GM19395 (cell line): Measurements from ENCODE around the gene CAPNS1.

ENCODE experiments used
- ATAC-seq: cut with Tn5 transposase; IDR thresholded peaks from one replicate; pipeline ENCODE4 v1.9.1; 2021; ENCODE audit warnings: mild to moderate bottlenecking, moderate library complexity; ENCODE audit not compliant: unreplicated experiment

Gene CAPNS1

DNA sequence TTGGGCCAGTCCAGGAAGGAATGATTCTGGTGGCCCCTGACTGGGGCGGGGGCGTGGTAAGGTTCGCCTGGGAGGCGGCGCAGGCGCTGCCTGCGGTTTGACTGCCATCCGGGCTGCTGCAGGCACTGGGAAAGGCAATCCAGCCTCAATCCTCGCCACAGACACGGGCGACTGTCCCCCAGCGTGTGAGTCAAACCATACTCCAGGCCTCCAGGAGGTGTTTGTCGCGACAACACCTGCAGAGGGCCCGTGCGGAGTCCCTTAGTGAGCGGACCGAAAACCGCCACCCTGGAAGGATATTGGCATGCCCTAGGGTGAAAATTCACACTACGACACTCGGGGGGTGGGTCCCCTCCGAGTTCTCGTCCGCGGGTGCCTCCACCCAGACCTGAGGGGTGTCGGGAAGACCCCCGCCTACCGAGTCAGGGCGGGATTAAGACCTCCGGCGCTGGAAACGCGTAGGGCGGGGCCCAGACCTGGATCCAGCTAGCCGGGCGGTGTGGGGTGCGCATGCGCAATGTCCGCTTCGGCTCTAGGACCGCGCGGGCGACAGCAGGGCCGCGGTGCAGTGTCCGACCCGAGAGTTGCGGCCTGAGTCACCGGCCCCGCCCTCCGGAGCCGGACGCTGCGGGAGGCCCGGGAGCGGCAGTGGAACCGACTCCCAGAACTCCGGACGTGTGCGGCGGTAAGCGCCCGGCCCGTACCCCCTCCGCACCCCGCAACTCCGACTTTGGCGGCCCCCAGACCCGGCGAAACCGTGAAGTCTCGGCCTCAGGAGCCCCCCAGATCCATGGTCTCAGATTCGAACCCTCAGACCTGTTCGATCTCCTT lies at the start of gene CAPNS1:
TSS of gene CAPNS1 (plus strand) at position 594 of the 831 bp plus-strand sequence. CDS start 946 bp downstream, outside the sequence.
- ATAC-seq = peak; percentile 85

DNA sequence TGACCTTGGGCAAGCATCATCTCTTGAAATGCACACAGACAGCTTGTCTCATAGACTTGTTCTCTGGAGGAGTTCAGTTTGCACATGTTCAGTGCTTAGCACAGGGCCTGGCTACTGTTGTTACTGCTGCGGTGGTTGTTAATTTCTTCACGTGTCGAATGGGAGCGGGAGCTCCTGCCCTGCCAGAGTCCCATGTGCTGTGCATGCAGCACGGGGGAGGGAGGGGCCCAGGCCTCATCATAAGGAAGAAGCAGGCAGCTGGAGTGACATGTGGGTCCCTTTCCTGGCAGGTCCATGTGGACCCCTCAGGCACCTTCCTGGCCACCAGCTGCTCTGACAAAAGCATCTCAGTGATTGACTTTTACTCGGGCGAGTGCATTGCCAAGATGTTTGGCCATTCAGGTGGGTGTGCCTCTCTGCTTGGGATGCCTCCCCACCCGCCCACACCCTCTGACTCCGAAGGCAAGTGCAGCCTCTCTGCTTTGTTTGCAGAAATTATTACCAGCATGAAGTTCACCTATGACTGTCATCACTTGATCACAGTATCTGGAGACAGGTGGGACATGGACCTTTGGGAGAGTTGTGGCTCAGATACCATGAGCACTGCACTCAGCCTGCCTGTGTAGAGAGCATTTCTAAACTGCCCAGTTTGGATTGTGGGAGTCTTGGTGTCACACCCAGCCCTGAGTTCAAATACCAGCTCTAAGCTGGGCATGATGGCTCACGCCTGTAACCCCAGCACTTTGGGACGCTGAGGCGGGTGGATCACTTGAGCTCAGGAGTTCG lies 48.8 kb upstream of the CAPNS1 start:
- no peak for ATAC-seq

DNA sequence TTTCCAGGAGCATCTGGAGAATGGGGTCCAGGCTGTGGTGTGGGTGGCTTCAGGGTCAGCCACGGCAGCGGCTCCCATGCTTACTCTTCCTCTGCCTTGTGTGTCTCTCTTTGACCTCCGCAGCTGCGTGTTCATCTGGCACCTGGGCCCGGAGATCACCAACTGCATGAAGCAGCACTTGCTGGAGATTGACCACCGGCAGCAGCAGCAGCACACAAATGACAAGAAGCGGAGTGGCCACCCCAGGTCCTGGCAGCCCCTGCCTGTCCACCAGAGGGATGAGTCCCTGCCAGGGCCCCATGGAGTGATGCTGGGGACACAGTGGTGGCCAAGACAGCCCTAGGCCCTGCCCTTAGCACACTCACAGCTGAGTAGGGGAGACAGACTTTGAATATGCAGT lies 47.3 kb upstream of the CAPNS1 start:
- no peak for ATAC-seq

DNA sequence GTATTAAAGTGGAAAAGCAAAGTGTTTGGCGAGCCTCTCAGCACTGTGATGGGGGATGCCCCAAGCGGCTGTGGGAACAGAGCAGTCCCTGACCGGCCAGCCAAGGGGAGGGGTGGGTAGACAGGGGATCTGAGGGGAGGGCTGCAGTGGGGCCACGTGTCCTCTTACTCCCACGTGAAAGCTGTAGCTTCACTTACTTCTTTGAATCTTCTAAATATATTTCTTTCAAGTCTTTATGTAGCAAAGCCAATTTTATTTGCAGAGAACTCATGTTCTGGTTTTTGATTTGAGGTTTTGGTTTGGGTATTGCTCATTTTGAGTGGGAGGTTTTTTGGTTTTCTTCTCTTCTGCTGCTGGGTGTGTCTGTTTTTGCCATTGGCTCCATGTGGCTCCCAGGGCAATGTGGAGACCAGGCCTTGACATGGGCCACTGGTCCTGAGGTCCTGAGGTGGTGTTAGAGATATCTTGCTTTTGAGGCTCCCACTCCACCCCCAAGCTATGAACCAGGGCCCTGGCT lies 46.7 kb upstream of the CAPNS1 start:
- no peak for ATAC-seq

DNA sequence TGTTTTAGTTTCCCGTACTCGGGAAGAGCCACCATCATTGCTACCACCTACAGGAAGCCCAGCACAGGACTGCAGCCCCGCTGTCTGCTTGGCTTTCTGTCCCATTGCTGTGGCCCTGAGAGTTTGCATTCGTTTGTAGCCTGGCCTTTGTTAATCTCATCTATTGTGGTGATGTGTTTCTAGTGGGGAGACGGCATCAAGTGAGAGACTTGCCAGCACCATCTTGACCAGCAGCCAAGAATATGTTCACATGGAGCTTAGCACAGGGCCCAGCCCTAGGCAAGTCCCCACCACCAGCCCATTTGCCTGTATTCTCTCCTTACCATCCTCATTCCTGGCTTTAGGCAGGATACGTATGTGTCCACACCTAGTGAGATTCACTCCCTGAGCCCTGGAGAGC lies 46.2 kb upstream of the CAPNS1 start:
- no peak for ATAC-seq

DNA sequence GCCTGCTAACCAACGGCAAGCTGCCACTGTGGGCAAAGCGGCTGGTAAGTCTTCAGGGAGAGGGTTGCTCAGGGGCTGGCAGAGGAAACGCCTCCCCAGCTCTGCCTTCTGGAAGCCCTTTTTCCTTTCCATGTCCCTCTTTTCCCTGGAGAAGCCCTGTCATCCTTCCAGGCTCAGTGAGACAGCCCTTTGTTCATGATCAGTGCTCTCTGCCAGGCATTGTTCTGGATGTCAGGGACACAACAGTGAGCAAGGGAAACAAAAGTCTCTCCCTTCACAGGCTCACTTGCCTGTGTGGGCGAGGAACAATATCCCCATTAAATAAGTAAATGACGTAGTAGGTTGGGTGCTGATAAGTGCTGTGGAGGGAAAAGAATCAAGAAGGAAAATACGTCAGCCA lies 42.8 kb upstream of the CAPNS1 start:
- ATAC-seq = no peak

DNA sequence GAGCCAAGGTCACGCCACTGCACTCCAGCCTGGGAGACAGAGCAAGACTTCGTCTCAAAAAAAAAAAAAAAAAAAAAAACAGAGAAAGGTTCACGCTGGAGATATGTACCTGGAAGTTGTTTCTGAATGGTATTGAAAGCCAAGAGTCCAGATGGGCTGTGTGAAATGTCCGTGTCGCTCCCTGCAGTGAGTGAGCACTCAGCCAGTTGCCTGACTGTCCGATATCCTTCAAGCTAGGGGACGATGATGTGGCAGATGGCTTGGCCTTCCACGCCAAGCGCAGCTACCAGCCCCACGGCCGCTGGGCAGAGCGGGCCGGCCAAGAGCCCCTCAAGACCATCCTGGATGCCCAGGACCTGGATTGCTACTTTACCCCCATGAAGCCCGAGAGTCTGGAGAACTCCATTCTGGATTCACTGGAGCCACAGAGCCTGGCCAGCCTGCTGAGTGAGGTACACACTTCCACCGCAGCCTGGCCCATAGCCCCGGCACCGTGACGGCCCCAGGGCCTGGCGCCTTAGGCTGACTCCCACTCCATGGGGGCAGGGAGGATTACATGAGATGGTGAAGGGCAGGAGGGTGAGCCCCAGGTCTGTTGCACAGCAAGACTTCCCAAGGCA lies 40.6 kb upstream of the CAPNS1 start:
- ATAC-seq = no peak

DNA sequence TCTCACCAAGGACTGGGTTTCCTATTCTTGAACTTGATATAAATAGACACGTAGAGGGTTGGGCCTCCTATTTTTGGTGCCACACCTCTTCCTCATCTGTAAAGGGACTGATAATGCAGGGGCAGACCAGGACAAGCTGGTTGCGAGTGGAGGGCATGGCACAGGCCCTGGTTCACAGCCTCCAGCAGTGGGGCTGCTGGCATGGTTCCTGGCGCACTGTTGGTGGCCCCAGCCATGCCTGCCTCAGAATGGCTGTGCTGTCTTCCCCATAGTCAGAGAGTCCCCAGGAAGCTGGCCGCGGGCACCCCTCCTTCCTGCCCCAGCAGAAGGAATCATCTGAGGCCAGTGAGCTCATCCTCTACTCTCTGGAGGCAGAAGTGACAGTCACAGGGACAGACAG lies 39.4 kb upstream of the CAPNS1 start:
- ATAC-seq = no peak

DNA sequence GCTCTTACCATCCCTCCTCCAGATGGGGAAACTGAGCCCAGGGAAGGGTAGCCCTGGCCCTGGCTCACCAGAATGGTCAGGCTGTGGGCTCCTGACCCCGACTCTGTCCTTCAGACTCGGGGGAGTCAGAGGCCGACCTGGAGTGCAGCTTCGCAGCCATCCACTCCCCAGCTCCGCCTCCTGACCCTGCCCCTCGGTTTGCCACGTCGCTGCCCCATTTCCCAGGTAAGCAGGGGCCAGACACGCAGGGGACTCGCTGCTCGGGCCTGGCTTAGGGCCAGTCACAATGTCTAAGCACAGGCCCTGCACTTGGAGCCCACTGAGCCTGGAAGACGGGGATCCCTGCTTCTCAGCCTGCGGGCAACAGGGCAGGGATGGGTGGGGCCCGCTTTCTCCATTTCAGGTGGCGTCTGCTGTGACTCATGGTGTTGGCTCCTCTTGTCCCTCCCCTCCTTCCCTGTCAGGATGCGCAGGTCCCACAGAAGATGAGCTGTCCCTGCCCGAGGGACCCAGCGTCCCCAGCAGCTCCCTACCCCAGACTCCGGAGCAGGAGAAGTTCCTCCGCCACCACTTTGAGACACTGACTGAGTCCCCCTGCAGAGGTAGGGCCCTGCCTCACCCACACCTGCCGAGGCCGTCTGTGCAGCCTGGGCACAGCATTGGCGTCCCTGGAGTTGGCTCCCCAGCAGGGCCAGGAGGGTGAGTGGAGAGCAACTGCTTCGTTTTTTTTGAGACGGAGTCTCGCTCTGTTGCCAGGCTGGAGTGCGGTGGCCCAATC lies 38.1 kb upstream of the CAPNS1 start:
- ATAC-seq = no peak

DNA sequence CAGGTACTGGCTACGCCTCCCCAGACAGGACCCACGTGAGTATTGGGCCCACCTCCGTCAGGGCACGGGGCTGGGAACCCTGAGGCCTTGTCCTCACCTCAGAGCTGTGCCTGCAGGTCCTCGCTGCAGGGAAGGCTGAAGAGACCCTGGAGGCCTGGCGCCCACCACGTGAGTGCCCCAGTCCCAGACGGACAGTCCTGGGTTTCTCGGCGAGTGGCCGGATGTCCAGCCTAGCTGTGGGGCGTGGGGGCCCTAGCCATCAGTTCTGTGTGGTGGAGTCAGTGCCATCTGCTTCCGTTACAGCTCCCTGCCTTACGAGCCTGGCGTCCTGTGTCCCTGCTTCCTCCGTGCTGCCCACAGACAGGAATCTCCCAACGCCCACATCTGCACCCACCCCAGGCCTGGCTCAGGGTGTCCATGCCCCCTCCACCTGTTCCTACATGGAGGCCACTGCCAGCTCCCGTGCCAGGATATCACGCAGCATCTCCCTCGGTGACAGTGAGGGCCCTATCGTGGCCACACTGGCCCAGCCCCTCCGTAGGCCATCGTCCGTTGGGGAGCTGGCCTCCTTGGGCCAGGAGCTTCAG lies 36.7 kb upstream of the CAPNS1 start:
- no peak for ATAC-seq

DNA sequence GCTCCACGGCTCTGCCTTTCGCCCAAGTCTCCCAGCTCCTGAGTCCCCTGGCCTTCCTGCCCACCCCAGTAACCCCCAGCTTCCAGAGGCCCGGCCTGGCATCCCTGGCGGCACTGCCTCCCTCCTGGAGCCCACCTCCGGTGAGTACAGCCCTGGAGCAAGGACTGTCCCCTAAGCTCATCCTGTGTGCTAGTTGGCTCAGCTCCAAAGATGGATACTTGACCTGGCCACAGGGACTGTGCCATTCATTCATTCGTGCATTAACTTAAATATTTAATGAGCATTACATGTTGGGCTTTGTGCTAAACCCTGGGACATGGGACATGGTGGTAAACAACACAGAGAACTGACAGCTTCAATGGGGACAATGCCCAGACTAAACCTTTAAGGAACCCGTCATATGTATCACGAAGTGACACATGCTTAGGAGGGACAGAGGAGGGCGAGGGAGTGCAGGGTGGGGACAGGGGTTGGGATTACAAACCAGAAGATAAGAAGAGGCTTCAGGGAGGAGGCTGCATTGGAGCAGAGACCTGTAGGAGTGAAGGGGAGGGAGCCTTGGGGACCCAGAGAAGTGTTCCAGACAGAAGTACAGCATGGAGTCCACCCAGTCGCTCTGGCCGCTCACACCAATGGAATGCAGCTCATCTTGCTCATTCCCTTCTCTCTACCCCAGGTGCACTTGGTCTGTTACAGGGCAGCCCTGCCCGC lies 35.9 kb upstream of the CAPNS1 start:
- no peak for ATAC-seq

DNA sequence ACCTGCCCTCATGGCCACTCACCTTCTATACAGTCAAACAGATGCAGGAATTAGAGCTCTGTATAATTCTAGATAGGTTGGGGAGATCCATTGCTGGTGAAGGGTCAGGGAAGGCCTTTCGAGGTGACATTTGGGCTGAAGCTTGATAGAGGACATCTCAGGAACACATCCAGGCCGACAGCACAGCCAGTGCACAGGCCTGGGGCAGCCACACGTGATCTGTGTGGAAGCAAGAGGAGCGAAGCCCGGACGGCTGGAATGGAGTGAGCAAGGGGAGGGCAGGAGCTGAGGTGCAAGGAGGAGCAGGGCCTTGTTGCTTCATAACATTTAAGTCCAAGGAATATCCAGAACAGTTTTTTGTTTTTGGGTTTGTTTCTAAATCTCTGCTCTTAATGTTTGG lies 33.4 kb upstream of the CAPNS1 start:
- no peak for ATAC-seq

DNA sequence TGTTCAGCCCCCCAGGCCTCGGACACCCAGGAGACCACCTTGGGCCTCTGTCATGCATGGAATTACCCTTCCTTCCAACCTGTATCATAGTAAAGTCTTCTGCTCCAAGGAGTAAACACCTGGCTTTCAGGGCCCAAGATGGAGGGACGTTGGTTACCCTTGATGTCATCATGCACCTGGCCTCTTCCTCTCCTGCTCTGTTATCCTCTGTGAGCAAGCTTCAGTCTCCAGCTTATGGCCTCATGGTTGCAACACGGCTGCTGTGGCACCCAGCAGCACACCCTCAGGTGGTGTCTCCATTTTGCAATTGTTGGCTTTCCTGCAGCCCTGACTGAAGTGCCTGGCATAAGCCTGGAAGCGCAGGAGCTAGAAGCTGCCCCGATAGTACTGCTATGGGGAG lies 32.9 kb upstream of the CAPNS1 start:
- ATAC-seq = no peak

DNA sequence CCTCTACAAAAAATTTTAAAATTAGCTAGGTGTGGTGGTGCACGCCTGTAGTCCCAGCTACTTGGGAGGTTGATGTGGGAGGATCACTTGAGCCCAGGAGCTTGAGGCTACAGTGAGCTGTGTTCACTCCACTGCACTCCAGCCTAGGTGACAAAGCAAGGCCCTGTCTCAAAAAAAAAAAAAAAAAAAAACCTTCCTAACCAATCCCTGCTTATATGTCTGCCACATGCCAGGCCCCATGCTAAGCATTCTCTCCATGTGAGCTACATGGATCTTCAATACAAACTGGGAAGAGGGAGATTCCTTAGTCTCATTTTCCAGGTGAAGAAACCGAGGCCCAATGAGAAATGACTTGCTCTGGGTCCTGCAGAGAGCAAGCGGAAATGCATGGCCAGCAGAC lies 31.2 kb upstream of the CAPNS1 start:
- ATAC-seq = no peak

DNA sequence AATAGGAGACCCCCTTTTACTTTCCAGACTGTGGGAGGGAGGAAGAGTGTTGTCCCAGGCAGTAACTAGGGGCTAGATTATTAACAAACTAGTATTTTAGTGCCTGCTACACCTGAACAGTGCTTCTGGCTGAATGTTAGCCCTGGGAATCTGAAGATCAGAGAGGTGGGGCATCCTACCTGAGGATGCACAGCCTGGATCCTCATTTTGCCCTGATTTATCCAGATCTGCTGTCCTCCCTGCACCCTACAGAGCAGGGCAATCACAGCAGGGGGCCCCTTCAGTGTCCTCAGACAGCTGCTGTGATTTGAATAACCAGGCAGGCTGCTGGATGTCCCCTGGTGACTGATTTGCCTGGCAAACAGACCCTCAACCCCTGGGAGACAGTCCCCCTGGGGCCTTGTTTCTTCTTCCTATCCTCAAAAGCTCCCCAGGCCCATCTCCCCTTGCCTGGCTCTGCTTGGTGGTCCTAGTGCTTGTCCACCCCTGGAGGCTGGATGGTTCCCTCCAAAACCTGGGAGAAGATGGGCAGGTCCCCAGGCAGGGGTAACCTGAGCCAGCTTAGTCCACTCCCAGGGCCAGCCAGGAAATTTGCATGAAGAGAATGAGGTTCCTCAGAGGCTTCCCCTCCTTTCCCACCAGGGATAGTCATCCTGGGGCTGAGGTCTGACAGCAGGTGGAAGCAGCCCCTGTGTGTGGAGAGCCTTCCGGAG lies 29.2 kb upstream of the CAPNS1 start, which contains the start of gene OVOL3:
TSS of gene OVOL3 (plus strand) at position 657 of the 713 bp plus-strand sequence. CDS start 60 bp downstream, outside the sequence.
- no peak for ATAC-seq

DNA sequence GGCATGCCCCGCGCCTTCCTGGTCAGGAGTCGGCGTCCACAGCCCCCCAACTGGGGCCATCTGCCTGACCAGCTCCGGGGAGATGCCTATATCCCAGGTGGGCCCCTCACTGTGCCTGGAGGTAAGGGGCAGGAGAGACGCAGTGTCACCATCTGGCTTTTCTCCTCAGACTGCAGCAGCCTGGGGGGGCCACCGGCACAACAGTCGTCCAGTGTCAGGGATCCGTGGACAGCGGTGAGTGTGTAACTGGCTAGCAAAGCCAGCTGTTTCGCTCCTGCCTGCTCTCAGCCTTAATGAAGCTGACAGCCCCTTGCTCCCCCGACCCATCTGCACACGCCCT lies 28.7 kb upstream of the CAPNS1 start:
- ATAC-seq = no peak

DNA sequence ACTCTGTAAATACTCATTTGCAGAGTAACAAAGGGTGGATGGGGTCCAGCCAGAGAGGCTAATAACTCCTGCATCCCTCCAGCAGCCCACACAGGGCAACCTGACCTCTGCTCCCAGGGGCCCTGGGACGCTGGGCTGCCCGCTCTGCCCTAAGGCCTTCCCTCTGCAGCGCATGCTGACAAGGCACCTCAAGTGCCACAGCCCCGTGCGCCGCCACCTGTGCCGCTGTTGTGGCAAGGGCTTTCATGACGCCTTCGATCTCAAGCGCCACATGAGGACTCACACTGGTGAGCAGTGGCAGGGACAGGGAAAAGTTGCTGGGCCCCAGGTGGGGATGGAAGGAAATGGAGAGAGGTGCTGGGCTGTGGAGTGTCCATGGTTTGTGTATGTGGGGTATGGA lies 27.2 kb upstream of the CAPNS1 start:
- no peak for ATAC-seq

DNA sequence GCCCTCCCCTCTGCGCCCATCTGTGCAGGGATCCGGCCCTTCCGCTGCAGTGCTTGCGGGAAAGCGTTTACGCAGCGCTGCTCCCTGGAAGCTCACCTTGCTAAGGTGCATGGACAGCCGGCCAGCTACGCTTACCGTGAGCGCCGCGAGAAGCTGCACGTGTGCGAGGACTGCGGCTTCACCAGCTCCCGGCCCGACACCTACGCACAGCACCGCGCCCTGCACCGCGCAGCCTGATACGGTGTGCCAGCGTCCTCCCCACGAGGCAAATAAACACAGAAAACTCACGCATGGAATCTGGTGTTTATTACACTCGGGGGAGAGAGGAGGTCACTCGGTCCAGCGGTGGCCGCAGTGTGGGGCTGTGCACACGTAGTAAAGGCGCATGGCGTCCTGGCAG lies 26.4 kb upstream of the CAPNS1 start:
- no peak for ATAC-seq
